Left ventricle myocardium inferior (tissue), 1 donor: ENCODE data around the gene PLD5. TPM values are rescaled to one million over a fixed set of nuclear protein-coding genes. Genes with fewer than 3 reads are reported as not detected.
"Not testable (repeated sequence)": the region's sequence is repeated elsewhere in the genome, so short reads cannot be mapped to it uniquely, and the experiment has no call there.

Experiments
- DNase-seq: peaks from one replicate; pipeline ENCODE4 v3.0.0-alpha.2; 2020
- H3K27ac ChIP-seq: fragments of 200-600 bp; replicated peaks from 2 replicates; pipeline ENCODE4 v1.8.0; 2021
- H3K27me3 ChIP-seq: fragments of 200-600 bp; 2 replicates; pipeline ENCODE4 v1.8.0; 2021; ENCODE audit warnings: low read depth
- H3K36me3 ChIP-seq: fragments of 200-600 bp; 2 replicates; pipeline ENCODE4 v1.8.0; 2021
- H3K4me1 ChIP-seq: fragments of 200-600 bp; 2 replicates; pipeline ENCODE4 v1.8.0; 2021
- H3K4me3 ChIP-seq: fragments of 200-600 bp; 2 replicates; pipeline ENCODE4 v1.8.0; 2021; ENCODE audit warnings: mild to moderate bottlenecking, moderate library complexity
- H3K9me3 ChIP-seq: fragments of 200-600 bp; replicated peaks from 2 replicates; pipeline ENCODE4 v1.8.0; 2021
- intact Hi-C: fragments of 100-400 bp; cut with micrococcal nuclease; formaldehyde crosslinking; loops from one replicate; pipeline ENCODE4 v1.11.0; 2022
- total RNA-seq: library from RNA; stranded (reverse); fragmentation: NEBNext Ultra II Directional; extraction: Animal tissue kit (Norgen Biotek cat#: 25700); gene quantifications from one replicate; pipeline ENCODE4 v1.2.1, GENCODE V29; 2021
- TF ChIP-seq, protein P1 (sequence below): fragments of 200-600 bp; IDR thresholded peaks from 2 replicates; pipeline ENCODE4 v1.8.0; 2021; ENCODE audit warnings: antibody characterized with exemption, mild to moderate bottlenecking, borderline replicate concordance
- donor health status: DM: no; HTN: yes; CAD: no; lungs with severe emphysema.

Gene PLD5
- total RNA-seq, 1 donor from 2014 or later = 0.11 TPM

DNA sequence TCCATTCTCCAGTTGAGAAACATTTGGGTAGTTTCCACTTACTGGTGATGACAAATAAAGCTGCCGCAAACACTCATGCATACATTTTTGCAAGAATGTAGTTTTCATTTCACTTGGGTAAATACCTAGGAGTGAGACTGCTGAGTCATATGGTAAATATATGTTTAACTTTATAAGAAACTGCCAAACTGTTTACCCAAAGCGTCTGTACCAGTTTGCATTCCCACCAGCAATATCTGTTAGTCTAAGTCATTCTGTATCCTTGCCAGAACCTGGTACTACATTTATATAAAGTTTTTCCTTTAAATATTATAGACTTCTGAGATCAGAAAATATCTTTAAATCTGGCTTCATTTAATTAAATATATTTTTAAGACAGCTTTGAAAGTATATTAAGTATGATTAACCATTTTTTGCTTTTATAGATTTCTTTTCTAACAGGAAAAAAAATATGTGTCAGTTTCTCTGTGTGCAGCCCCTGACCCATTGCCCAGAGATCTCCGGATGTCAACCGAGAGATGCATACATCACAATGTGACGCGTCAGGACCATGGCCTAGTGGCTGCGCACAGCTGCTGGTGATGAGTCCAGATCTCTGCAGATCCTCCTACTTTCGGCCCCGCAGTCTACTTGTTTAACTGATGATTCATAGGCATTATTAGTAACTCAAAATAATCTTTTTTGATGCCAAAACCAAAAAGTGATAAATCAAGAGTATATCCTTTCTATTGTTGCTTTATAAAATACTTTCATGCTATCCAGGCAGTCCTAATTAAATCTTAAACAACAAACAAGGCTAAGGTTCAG is 298.5 kb downstream of the PLD5 start:
- no peak overlapping the region for H3K4me3 ChIP-seq
- no peaks in the 10 kb centered on the region for H3K9me3 ChIP-seq
- H3K27me3 ChIP-seq = peaks cover 12% of the 10 kb centered on the region
- no peak overlapping the region for H3K27ac ChIP-seq
- intact Hi-C loops = no loop called here
- no peak for DNase-seq
- H3K36me3 ChIP-seq = no peaks in the 10 kb centered on the region
- H3K4me1 ChIP-seq = no peaks in the 10 kb centered on the region
- TF ChIP-seq, protein P1, sequence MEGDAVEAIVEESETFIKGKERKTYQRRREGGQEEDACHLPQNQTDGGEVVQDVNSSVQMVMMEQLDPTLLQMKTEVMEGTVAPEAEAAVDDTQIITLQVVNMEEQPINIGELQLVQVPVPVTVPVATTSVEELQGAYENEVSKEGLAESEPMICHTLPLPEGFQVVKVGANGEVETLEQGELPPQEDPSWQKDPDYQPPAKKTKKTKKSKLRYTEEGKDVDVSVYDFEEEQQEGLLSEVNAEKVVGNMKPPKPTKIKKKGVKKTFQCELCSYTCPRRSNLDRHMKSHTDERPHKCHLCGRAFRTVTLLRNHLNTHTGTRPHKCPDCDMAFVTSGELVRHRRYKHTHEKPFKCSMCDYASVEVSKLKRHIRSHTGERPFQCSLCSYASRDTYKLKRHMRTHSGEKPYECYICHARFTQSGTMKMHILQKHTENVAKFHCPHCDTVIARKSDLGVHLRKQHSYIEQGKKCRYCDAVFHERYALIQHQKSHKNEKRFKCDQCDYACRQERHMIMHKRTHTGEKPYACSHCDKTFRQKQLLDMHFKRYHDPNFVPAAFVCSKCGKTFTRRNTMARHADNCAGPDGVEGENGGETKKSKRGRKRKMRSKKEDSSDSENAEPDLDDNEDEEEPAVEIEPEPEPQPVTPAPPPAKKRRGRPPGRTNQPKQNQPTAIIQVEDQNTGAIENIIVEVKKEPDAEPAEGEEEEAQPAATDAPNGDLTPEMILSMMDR = no peak

DNA sequence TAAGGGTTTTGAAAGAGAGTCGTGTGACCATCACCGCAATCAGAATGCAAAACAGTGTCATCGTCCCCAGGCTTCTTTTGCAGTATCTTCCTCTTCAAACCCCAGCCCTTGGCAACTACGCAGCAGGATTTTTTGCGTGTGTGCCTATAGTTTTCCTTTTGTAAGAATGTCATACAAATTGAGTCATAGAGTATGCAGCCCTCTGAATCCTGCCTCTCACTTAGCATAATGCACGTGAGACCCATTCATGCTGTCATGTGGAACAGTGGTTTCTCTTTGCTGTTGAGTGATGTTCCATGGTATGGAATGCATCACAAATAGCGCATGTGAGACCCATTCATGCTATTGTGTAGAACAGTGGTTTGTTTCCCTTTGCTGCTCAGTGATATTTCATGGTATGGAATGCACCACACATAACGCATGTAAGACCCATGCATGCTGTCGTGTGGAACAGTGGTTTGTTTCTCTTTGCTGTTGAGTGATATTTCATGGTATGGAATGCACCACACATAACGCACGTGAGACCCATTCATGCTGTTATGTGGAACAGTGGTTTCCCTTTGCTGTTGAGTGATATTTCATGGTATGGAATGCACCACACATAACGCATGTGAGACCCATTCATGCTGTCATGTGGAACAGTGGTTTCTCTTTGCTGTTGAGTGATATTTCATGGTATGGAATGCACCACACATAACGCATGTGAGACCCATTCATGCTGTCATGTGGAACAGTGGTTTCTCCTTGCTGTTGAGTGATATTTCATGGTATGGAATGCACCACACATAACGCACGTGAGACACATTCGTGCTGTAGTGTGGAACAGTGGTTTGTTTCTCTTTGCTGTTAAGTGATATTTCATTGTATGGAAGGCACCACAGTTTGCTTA is 299.4 kb downstream of the PLD5 start:
- H3K4me1 ChIP-seq, H3K4me3 ChIP-seq, H3K9me3 ChIP-seq, intact Hi-C loops, H3K27ac ChIP-seq, H3K27me3 ChIP-seq, DNase-seq, H3K36me3 ChIP-seq: not testable (repeated sequence)

GRCh38 chr1:242224461-242224860 is 300.0 kb downstream of the PLD5 start:
- Histone ChIP-seq H3K27me3 (no peaks in the 10 kb centered on the region), H3K9me3 (no peaks in the 10 kb centered on the region), H3K36me3 (no peaks in the 10 kb centered on the region), H3K4me3 (no peak overlapping the region), H3K4me1 (no peaks in the 10 kb centered on the region), H3K27ac (no peak overlapping the region)
- DNase-seq = no peak
- intact Hi-C loops = no loop called here
- TF ChIP-seq, protein P1 = no peak

DNA sequence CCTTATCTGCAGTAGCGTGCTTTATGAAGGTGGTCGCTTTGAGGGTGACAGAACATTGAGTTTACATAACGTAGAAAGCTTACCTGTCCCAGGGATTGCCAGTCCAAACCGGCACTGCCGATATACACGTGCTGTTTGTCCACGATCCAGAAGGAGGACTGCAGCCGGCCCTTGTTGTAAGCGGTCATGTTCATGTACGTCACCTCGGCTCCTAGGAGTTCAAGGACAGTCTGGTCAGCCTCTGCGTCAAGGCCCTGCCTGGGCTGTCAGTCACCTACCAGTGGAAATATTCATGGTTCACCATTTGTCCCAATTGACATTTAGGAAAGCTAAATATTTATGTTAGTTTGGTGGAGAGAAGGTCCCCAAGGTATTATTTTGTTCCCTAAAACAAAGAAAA is 304.6 kb downstream of the PLD5 start:
- H3K36me3 ChIP-seq = no peaks in the 10 kb centered on the region
- no peak overlapping the region for H3K27ac ChIP-seq

DNA sequence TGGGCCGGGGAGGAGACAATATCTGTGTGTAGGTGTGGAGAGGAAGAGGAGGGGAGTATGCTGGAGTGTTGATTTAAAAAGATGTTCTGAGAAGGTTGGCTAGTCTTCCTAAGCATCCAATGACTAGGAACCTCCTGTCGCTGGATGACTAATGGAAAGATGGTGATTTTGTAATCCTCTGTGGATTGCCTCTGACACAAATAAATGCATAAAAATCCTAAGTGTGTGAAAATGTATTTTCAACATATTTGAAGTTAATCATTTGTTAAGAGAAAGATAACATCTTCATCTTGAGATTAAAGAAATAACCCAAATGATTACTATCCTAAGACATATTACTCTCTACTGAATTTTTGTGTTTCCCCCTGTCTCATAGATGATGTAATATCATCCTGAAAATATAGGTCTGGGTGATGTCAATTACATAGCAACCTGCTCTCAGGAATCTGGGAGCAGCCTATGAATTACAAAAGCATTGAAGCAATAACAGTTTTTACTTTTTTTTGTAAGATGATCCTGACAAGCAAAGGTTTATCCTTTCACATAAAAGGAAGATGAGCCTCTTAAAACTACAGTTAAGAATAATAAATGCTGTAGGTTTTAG is 305.1 kb downstream of the PLD5 start:
- no peak overlapping the region for H3K27ac ChIP-seq
- no peak for DNase-seq
- H3K9me3 ChIP-seq = peaks cover 23% of the 10 kb centered on the region
- H3K27me3 ChIP-seq = no peaks in the 10 kb centered on the region
- intact Hi-C loops = no loop called here
- TF ChIP-seq, protein P1 = no peak
- no peak overlapping the region for H3K4me3 ChIP-seq
- H3K4me1 ChIP-seq = no peaks in the 10 kb centered on the region
- H3K36me3 ChIP-seq = no peaks in the 10 kb centered on the region

More for the DNA sequence above, 304.6 kb downstream of the PLD5 start:
- TF ChIP-seq, protein P1 = no peak
- Histone ChIP-seq H3K4me1 (no peaks in the 10 kb centered on the region), H3K27me3 (no peaks in the 10 kb centered on the region), H3K4me3 (no peak overlapping the region), H3K9me3 (peaks cover 23% of the 10 kb centered on the region)
- DNase-seq = no peak
- intact Hi-C loops = no loop called here
